SKM-1 treated with dmso at 0.1 percent for 144 hours (cell line): ENCODE data around the gene SLC25A45.
"Not testable (repeated sequence)": the region's sequence is repeated elsewhere in the genome, so short reads cannot be mapped to it uniquely, and the experiment has no call there.

Source experiments
- DNase-seq: peaks from one replicate; lab custom pipeline; 2025; ENCODE audit not compliant: unreplicated experiment; lab: John Stamatoyannopoulos, UW

SLC25A45 gene

GRCh38 chr11:65421794-65422632 lies 39.6 kb upstream of the SLC25A45 start:
- DNase-seq: peak; percentile 83

GRCh38 chr11:65420979-65421793 lies 38.7 kb upstream of the SLC25A45 start:
- DNase-seq: peak; percentile 76

GRCh38 chr11:65420506-65420905 lies 38.1 kb upstream of the SLC25A45 start:
- DNase-seq: no peak

- no peak for DNase-seq
Observed at GRCh38 chr11:65419772-65420481, 37.5 kb upstream of the SLC25A45 start.

GRCh38 chr11:65419460-65419771 lies 37.0 kb upstream of the SLC25A45 start:
- DNase-seq: no peak

- peak; percentile 98 for DNase-seq
Observed at GRCh38 chr11:65418681-65419459, 36.4 kb upstream of the SLC25A45 start.

GRCh38 chr11:65418431-65418680 lies 35.9 kb upstream of the SLC25A45 start:
- no peak for DNase-seq

GRCh38 chr11:65417702-65418430 lies 35.4 kb upstream of the SLC25A45 start:
- no peak for DNase-seq

- DNase-seq: no peak
Observed at GRCh38 chr11:65416841-65417701, 34.6 kb upstream of the SLC25A45 start.

- DNase-seq: peak; percentile 69
Observed at GRCh38 chr11:65416341-65416824, 33.9 kb upstream of the SLC25A45 start.

GRCh38 chr11:65415499-65416340 lies 33.3 kb upstream of the SLC25A45 start:
- DNase-seq: no peak

- DNase-seq: no peak
Observed at GRCh38 chr11:65414776-65415498, 32.5 kb upstream of the SLC25A45 start.

GRCh38 chr11:65413077-65413664 lies 30.7 kb upstream of the SLC25A45 start:
- not testable (repeated sequence) for DNase-seq

GRCh38 chr11:65412271-65413076 lies 30.0 kb upstream of the SLC25A45 start:
- DNase-seq: no peak

GRCh38 chr11:65411681-65412070 lies 29.2 kb upstream of the SLC25A45 start:
- DNase-seq: no peak

GRCh38 chr11:65410936-65411680 lies 28.7 kb upstream of the SLC25A45 start:
- DNase-seq: no peak
